Measurements from ENCODE around the gene RAD51B. TPM values are rescaled to one million over a fixed set of nuclear protein-coding genes. Genes with fewer than 3 reads are reported as not detected.
A peak's percentile ranks its signal among the peaks of the same experiment; 100 is the strongest.

The RAD51B gene
- total and polyA plus RNA-seq, 8 donors: 1.8 to 30.7 (median 15.3) TPM

- no peaks in the 10 kb centered on the region for H3K36me3 ChIP-seq
- peaks cover 4 to 65% (median 40%) of the 10 kb centered on the region in 4 donors for H3K4me1 ChIP-seq
- no peaks in the 10 kb centered on the region for H3K27me3 ChIP-seq
- WGBS, 5 donors: 66 to 86% (median 79%) methylated on average over 4 of the region's 4 CpGs
- intact Hi-C loops (cut with DNase I; ENCODE audit: low total_unique reads): no loop called here
- TF ChIP-seq POLR2A (IDR thresholded peaks at IDR 0.05) (no peak), CTCF (IDR thresholded peaks at IDR 0.05) (no peak), EP300 (IDR thresholded peaks at IDR 0.05) (no peak), POLR2AphosphoS5 (IDR thresholded peaks at IDR 0.05) (no peak)
- peak overlapping the region in 4 of 5 donors; percentile 42 to 77 (median 74) for H3K27ac ChIP-seq
- no peaks in the 10 kb centered on the region for H3K9me3 ChIP-seq
- peak in 1 of 2 donors; percentile 84 for DNase-seq
- H3K4me3 ChIP-seq: no peak overlapping the region
These were observed 571.9 kb downstream of the RAD51B start for GRCh38 chr14:68391311-68392014.

- peak in 1 of 3 donors; percentile 35 for TF ChIP-seq POLR2AphosphoS5 (IDR thresholded peaks at IDR 0.05)
- TF ChIP-seq CTCF (IDR thresholded peaks at IDR 0.05): no peak
- no peak for TF ChIP-seq EP300 (IDR thresholded peaks at IDR 0.05)
- peak overlapping the region; percentile 10 to 77 (median 72) for H3K27ac ChIP-seq
- H3K4me1 ChIP-seq: peaks cover 4 to 63% (median 37%) of the 10 kb centered on the region in 4 donors
- intact Hi-C loops (cut with DNase I; ENCODE audit: low total_unique reads): no loop called here
- no peaks in the 10 kb centered on the region for H3K36me3 ChIP-seq
- peak; percentile 31 to 81 for DNase-seq
- H3K27me3 ChIP-seq: no peaks in the 10 kb centered on the region
- no peaks in the 10 kb centered on the region for H3K9me3 ChIP-seq
- no peak overlapping the region for H3K4me3 ChIP-seq
- 47 to 62% (median 51%) methylated on average over 7 of the region's 7 CpGs for WGBS, 5 donors
These were observed 573.0 kb downstream of the RAD51B start for GRCh38 chr14:68392393-68393141.

GRCh38 chr14:68393259-68393658 is 573.7 kb downstream of the RAD51B start:
- H3K4me3 ChIP-seq: no peak overlapping the region
- no peaks in the 10 kb centered on the region for H3K9me3 ChIP-seq
- no peak for DNase-seq
- H3K27me3 ChIP-seq: no peaks in the 10 kb centered on the region
- no peaks in the 10 kb centered on the region for H3K36me3 ChIP-seq
- peaks cover 4 to 68% (median 40%) of the 10 kb centered on the region in 4 donors for H3K4me1 ChIP-seq
- H3K27ac ChIP-seq: peak overlapping the region in 4 of 5 donors; percentile 42 to 77 (median 74)
- intact Hi-C loops (cut with DNase I; ENCODE audit: low total_unique reads): no loop called here
- WGBS, 5 donors: 90 to 96% (median 95%) methylated on average over 7 of the region's 7 CpGs
- no peak for TF ChIP-seq POLR2AphosphoS5 (IDR thresholded peaks at IDR 0.05)
- no peak for TF ChIP-seq EP300 (IDR thresholded peaks at IDR 0.05)
- no peak for TF ChIP-seq CTCF (IDR thresholded peaks at IDR 0.05)
- no peak for TF ChIP-seq POLR2A (IDR thresholded peaks at IDR 0.05)

- 70 to 86% (median 71%) methylated on average over 5 to 6 of the region's 6 CpGs for WGBS, 5 donors
- intact Hi-C loops (cut with DNase I; ENCODE audit: low total_unique reads): no loop called here
- DNase-seq: no peak
- H3K4me3 ChIP-seq: no peak overlapping the region
- TF ChIP-seq EP300 (IDR thresholded peaks at IDR 0.05): no peak
- TF ChIP-seq POLR2A (IDR thresholded peaks at IDR 0.05): no peak
- TF ChIP-seq CTCF (IDR thresholded peaks at IDR 0.05): no peak
- TF ChIP-seq POLR2AphosphoS5 (IDR thresholded peaks at IDR 0.05): no peak
- peak overlapping the region in 4 of 5 donors; percentile 68 to 77 (median 74) for H3K27ac ChIP-seq
- H3K9me3 ChIP-seq: no peaks in the 10 kb centered on the region
- peaks cover 4 to 74% (median 43%) of the 10 kb centered on the region in 4 donors for H3K4me1 ChIP-seq
- no peaks in the 10 kb centered on the region for H3K27me3 ChIP-seq
- no peaks in the 10 kb centered on the region for H3K36me3 ChIP-seq
These were observed 574.7 kb downstream of the RAD51B start for GRCh38 chr14:68394118-68394763.
